ENCODE measurements around the gene ITPR3. TPM values are rescaled to one million over a fixed set of nuclear protein-coding genes. Genes with fewer than 3 reads are reported as not detected.

ITPR3 gene
- polyA plus RNA-seq, 1 of the 3 experiments (the other 2 are of a cell fraction) = 8.1 TPM

- TF ChIP-seq EP300 (IDR thresholded peaks at IDR 0.05; ENCODE audit: borderline replicate concordance in 1 of 2, low read depth in 1 of 2, low read length in 1 of 2) (no peak), MEF2A (IDR thresholded peaks at IDR 0.05; ENCODE audit: borderline replicate concordance, low read depth) (no peak), MXI1 (IDR thresholded peaks at IDR 0.05; ENCODE audit: low read depth, low read length) (no peak), ELF1 (IDR thresholded peaks at IDR 0.05) (no peak), FOSL2 (IDR thresholded peaks at IDR 0.05; ENCODE audit: borderline replicate concordance, low read depth) (no peak), NRF1 (IDR thresholded peaks at IDR 0.05; ENCODE audit: low read depth, low read length) (no peak), RAD21 (IDR thresholded peaks at IDR 0.05; ENCODE audit: low read length) (no peak)
Observed at GRCh38 chr6:33675968-33676367, 54.8 kb downstream of the ITPR3 start (continued).

GRCh38 chr6:33676416-33677142 is 55.5 kb downstream of the ITPR3 start:
- no peaks in the 10 kb centered on the region for H3K9me3 ChIP-seq
- H3K9ac ChIP-seq = no peak overlapping the region
- no peaks in the 10 kb centered on the region for H3K36me3 ChIP-seq (replicated peaks in 1 of 2; ENCODE audit: control insufficient read depth in 1 of 2, insufficient read depth in 2 of 2, low read length in 1 of 2)
- no peaks in the 10 kb centered on the region for H3F3A ChIP-seq (replicated peaks; ENCODE audit: insufficient read depth)
- H3K27ac ChIP-seq (ENCODE audit: low read depth in 2 of 2, low read length in 1 of 2) = peak overlapping the region in 1 of 2 experiments; percentile 36; a peak in 1 of 4 replicates
- no peak overlapping the region for H2AFZ ChIP-seq (ENCODE audit: low read depth)
- peaks cover 0 to 4% of the 10 kb centered on the region in 2 experiments; a peak in 3 of 4 replicates for H3K4me1 ChIP-seq (ENCODE audit: control insufficient read depth in 1 of 2, insufficient read depth in 2 of 2, low read depth in 1 of 2, low read length in 1 of 2)
- no peak overlapping the region for H3K4me3 ChIP-seq (ENCODE audit: low read depth in 2 of 2, low read length in 1 of 2)
- peak overlapping the region; percentile 47; the same call in 1 of the 2 replicates for H3K4me2 ChIP-seq
- CTCF ChIA-PET = interaction anchor here (0.7 to 2.5 kb wide), 2 partner anchors 21 to 26 kb away, joined by 3 to 7 read pairs; no protein-coding TSS in a partner anchor
- H3K79me2 ChIP-seq (ENCODE audit: insufficient read depth) = no peaks in the 10 kb centered on the region
- DNase-seq = no peak
- H4K20me1 ChIP-seq (ENCODE audit: insufficient read depth) = no peaks in the 10 kb centered on the region
- no peaks in the 10 kb centered on the region for H3K27me3 ChIP-seq (ENCODE audit: insufficient read depth)
- WGBS (ENCODE audit: low lambda C conversion rate) = 95% methylated on average over 10 of the region's 15 CpGs
- H3K9me2 ChIP-seq = no peaks in the 10 kb centered on the region
- TF ChIP-seq IRF3 (IDR thresholded peaks at IDR 0.05; ENCODE audit: low read depth, low read length) (no peak), RCOR1 (IDR thresholded peaks at IDR 0.05; ENCODE audit: low read length) (no peak), RXRA (IDR thresholded peaks at IDR 0.05; ENCODE audit: borderline replicate concordance, low read depth) (no peak), RFX5 (IDR thresholded peaks at IDR 0.05; ENCODE audit: low read length) (no peak), CHD2 (IDR thresholded peaks at IDR 0.05; ENCODE audit: low read length, partially characterized antibody) (no peak), ELF1 (IDR thresholded peaks at IDR 0.05) (no peak), USF1 (IDR thresholded peaks at IDR 0.05; ENCODE audit: borderline replicate concordance, low read depth) (no peak), JUND (IDR thresholded peaks at IDR 0.05) (no peak), MAX (IDR thresholded peaks at IDR 0.05; ENCODE audit: low read depth) (no peak)
- POLR2A ChIA-PET = no interaction called here
